ENCODE measurements around the gene SPO11. TPM values are rescaled to one million over a fixed set of nuclear protein-coding genes. Genes with fewer than 3 reads are reported as not detected.

The SPO11 gene
- total and polyA plus RNA-seq, 9 of the 15 experiments (the other 6 are each of a cell fraction or from before 2014, with no cell fraction given), result not detected

GRCh38 chr20:57280221-57280620, 49.4 kb upstream of the SPO11 start:
- H3K27me3 ChIP-seq (ENCODE audit: control insufficient read depth in 2 of 2, insufficient read depth in 2 of 2, low read length in 2 of 2), result peaks cover 25 to 63% of the 10 kb centered on the region in 2 experiments
- H4K20me1 ChIP-seq (replicated peaks; ENCODE audit: control insufficient read depth, insufficient read depth, low read length), result peaks cover 4% of the 10 kb centered on the region; the same call in 1 of the 2 replicates
- no peaks in the 10 kb centered on the region for H3K9me3 ChIP-seq (replicated peaks; ENCODE audit: control insufficient read depth, insufficient read depth, low read depth, low read length)
- no peak overlapping the region for H2AFZ ChIP-seq (ENCODE audit: low read depth, low read length)
- intact Hi-C loops (cut with micrococcal nuclease), result no loop called here
- no peak for FAIRE-seq
- in situ Hi-C loops (cut with MboI), result no loop called here
- BruUV-seq (replicated peaks), result no TSS peak
- no peak overlapping the region for H3K4me3 ChIP-seq
- no peaks in the 10 kb centered on the region for H3K79me2 ChIP-seq (ENCODE audit: control insufficient read depth, insufficient read depth, low read length)
- no peaks in the 10 kb centered on the region for H3K36me3 ChIP-seq (ENCODE audit: control insufficient read depth, insufficient read depth, low read length)
- DNase-seq (ENCODE audit: extremely low read depth in 1 of 4, low spot score in 3 of 4), result no peak
- no peak overlapping the region for H3K4me2 ChIP-seq (ENCODE audit: insufficient read depth, low read length)
- POLR2A ChIA-PET, result interaction anchor here (0.7 kb wide), 1 partner anchor 32 kb away, joined by 3 read pairs; no protein-coding TSS in a partner anchor
- no peaks in the 10 kb centered on the region for H3K9me1 ChIP-seq (ENCODE audit: control insufficient read depth, insufficient read depth, low read length)
- H3K9ac ChIP-seq (ENCODE audit: insufficient read depth in 1 of 2, low read depth in 2 of 2, low read length in 2 of 2), result no peak overlapping the region
- CTCF ChIA-PET (ENCODE audit: low intra/inter-chr PET ratio), result no interaction called here
- no peak for TF ChIP-seq MTA3 (IDR thresholded peaks at IDR 0.05; ENCODE audit: borderline replicate concordance)
- no peak for ATAC-seq
- no peaks in the 10 kb centered on the region for H3K4me1 ChIP-seq (replicated peaks in 1 of 2; ENCODE audit: control insufficient read depth in 2 of 2, insufficient read depth in 2 of 2, low read length in 2 of 2)
- no peak overlapping the region for H3K27ac ChIP-seq (ENCODE audit: extremely low read depth, low read depth, low read length)
- WGBS (ENCODE audit: insufficient coverage, low coverage, missing lambda C conversion rate), result 4% methylated on average over 10 of the region's 10 CpGs

DNA sequence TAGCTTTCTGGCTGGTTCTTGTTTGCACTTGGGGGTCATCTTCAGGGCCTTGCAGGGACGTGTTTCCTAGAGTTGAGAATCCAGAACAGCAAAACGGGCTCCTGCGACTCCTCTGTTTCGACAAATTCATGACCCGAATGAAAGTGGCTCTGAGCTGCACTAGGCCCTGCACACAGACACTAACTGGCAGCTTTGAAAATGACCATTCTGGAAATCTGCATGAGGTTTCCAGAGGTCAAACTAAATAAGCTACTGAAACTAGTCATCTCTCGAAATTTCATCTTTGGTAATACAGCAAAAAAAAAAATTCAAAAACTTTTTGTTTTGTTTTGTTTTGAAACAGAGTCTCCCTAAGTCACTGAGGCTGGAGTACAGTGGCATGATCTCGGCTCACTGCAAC, 47.7 kb upstream of the SPO11 start:
- Histone ChIP-seq H3K79me2 (ENCODE audit: control insufficient read depth, insufficient read depth, low read length) (no peaks in the 10 kb centered on the region), H3K9me3 (replicated peaks; ENCODE audit: control insufficient read depth, insufficient read depth, low read depth, low read length) (no peaks in the 10 kb centered on the region), H3K27ac (ENCODE audit: extremely low read depth, low read depth, low read length) (no peak overlapping the region), H3K4me1 (replicated peaks in 1 of 2; ENCODE audit: control insufficient read depth in 2 of 2, insufficient read depth in 2 of 2, low read length in 2 of 2) (no peaks in the 10 kb centered on the region), H3K27me3 (ENCODE audit: control insufficient read depth in 2 of 2, insufficient read depth in 2 of 2, low read length in 2 of 2) (peaks cover 30 to 70% of the 10 kb centered on the region in 2 experiments), H3K4me3 (no peak overlapping the region), H3K36me3 (ENCODE audit: control insufficient read depth, insufficient read depth, low read length) (no peaks in the 10 kb centered on the region), H4K20me1 (replicated peaks; ENCODE audit: control insufficient read depth, insufficient read depth, low read length) (peaks cover 3% of the 10 kb centered on the region; the same call in 1 of the 2 replicates), H2AFZ (ENCODE audit: low read depth, low read length) (no peak overlapping the region), H3K9me1 (ENCODE audit: control insufficient read depth, insufficient read depth, low read length) (no peaks in the 10 kb centered on the region), H3K9ac (ENCODE audit: insufficient read depth in 1 of 2, low read depth in 2 of 2, low read length in 2 of 2) (no peak overlapping the region), H3K4me2 (ENCODE audit: insufficient read depth, low read length) (no peak overlapping the region)
- ChIA-PET CTCF (ENCODE audit: low intra/inter-chr PET ratio) (no interaction called here), POLR2A (interaction anchor here (0.7 to 0.9 kb wide), 2 partner anchors 8 to 152 kb away, joined by 3 to 5 read pairs; no protein-coding TSS in a partner anchor)
- no TSS peak for BruUV-seq (replicated peaks)
- intact Hi-C loops (cut with micrococcal nuclease), result no loop called here
- FAIRE-seq (no peak), DNase-seq (ENCODE audit: extremely low read depth in 1 of 4, low spot score in 3 of 4) (no peak), ATAC-seq (no peak)
- 0% methylated on average over 7 of the region's 7 CpGs for WGBS (ENCODE audit: insufficient coverage, low coverage, missing lambda C conversion rate)
- in situ Hi-C loops (cut with MboI), result no loop called here
- TF ChIP-seq CEBPB (tag; IDR thresholded peaks at IDR 0.05), result no peak
- TF ChIP-seq ZNF23 (CRISPR knock-in tag; IDR thresholded peaks at IDR 0.05), result no peak
- TF ChIP-seq GMEB1 (CRISPR knock-in tag; IDR thresholded peaks at IDR 0.05), result no peak
